ES-I3 (cell line): ENCODE measurements around the gene AHRR.

Experiments
- H3K36me3 ChIP-seq: 2 replicates; pipeline ENCODE4 v1.6.1; 2013; ENCODE audit warnings: mild to moderate bottlenecking, low read length, control low read depth, moderate library complexity; ENCODE audit not compliant: insufficient read depth
- H3K4me1 ChIP-seq: 2 replicates; pipeline ENCODE4 v1.6.1; 2013; ENCODE audit warnings: mild to moderate bottlenecking, control low read depth, low read length; ENCODE audit not compliant: insufficient read depth
- H3K9ac ChIP-seq: 2 replicates; pipeline ENCODE4 v1.6.1; 2013; ENCODE audit warnings: low read depth, mild to moderate bottlenecking, low read length, moderate library complexity
- H3K9me3 ChIP-seq: 2 replicates; pipeline ENCODE4 v1.6.1; 2013; ENCODE audit warnings: mild to moderate bottlenecking, low read length, moderate library complexity; ENCODE audit not compliant: control insufficient read depth, insufficient read depth

AHRR gene

GRCh38 chr5:310941-311434 is 10.5 kb upstream of the AHRR start:
- H3K36me3 ChIP-seq, result no peaks in the 10 kb centered on the region; the same call in 1 of the 2 replicates
- H3K4me1 ChIP-seq, result 0 out of 2 replicates have a peak, but pooled peaks cover 7% of the 10 kb centered on the region
- H3K9me3 ChIP-seq, result no peaks in the 10 kb centered on the region
- no peak overlapping the region for H3K9ac ChIP-seq

- Histone ChIP-seq H3K4me1 (0 out of 2 replicates have a peak, but pooled peaks cover 7% of the 10 kb centered on the region), H3K9ac (no peak overlapping the region), H3K9me3 (no peaks in the 10 kb centered on the region), H3K36me3 (no peaks in the 10 kb centered on the region)
Observed at GRCh38 chr5:311963-312362, 9.6 kb upstream of the AHRR start.

GRCh38 chr5:312845-313244 is 8.7 kb upstream of the AHRR start:
- Histone ChIP-seq H3K9ac (no peak overlapping the region), H3K9me3 (no peaks in the 10 kb centered on the region), H3K36me3 (no peaks in the 10 kb centered on the region), H3K4me1 (peaks cover 7% of the 10 kb centered on the region; the same call in 1 of the 2 replicates)

- H3K4me1 ChIP-seq, result peaks cover 7% of the 10 kb centered on the region; the same call in 1 of the 2 replicates
- no peaks in the 10 kb centered on the region for H3K9me3 ChIP-seq
- H3K9ac ChIP-seq, result no peak overlapping the region
- no peaks in the 10 kb centered on the region for H3K36me3 ChIP-seq
Observed at GRCh38 chr5:313265-313664, 8.2 kb upstream of the AHRR start.

GRCh38 chr5:313806-314376 is 7.6 kb upstream of the AHRR start:
- H3K36me3 ChIP-seq, result no peaks in the 10 kb centered on the region
- H3K9me3 ChIP-seq, result no peaks in the 10 kb centered on the region
- H3K4me1 ChIP-seq, result peaks cover 1% of the 10 kb centered on the region; the same call in 1 of the 2 replicates
- no peak overlapping the region for H3K9ac ChIP-seq

- Histone ChIP-seq H3K9ac (no peak overlapping the region), H3K36me3 (no peaks in the 10 kb centered on the region), H3K9me3 (no peaks in the 10 kb centered on the region), H3K4me1 (no peaks in the 10 kb centered on the region; the same call in 1 of the 2 replicates)
Observed at GRCh38 chr5:314676-315487, 6.6 kb upstream of the AHRR start.

- no peak overlapping the region for H3K9ac ChIP-seq
- H3K4me1 ChIP-seq, result no peaks in the 10 kb centered on the region; the same call in 1 of the 2 replicates
- H3K36me3 ChIP-seq, result no peaks in the 10 kb centered on the region
- no peaks in the 10 kb centered on the region for H3K9me3 ChIP-seq
Observed at GRCh38 chr5:315488-316209, 5.9 kb upstream of the AHRR start.

GRCh38 chr5:316210-317085 is 5.1 kb upstream of the AHRR start:
- Histone ChIP-seq H3K9ac (no peak overlapping the region), H3K36me3 (no peaks in the 10 kb centered on the region), H3K4me1 (no peaks in the 10 kb centered on the region; the same call in 1 of the 2 replicates), H3K9me3 (no peaks in the 10 kb centered on the region)

- no peaks in the 10 kb centered on the region for H3K36me3 ChIP-seq
- H3K9ac ChIP-seq, result no peak overlapping the region
- no peaks in the 10 kb centered on the region for H3K9me3 ChIP-seq
- H3K4me1 ChIP-seq, result no peaks in the 10 kb centered on the region; the same call in 1 of the 2 replicates
Observed at GRCh38 chr5:317086-317811, 4.3 kb upstream of the AHRR start.

- Histone ChIP-seq H3K9ac (no peak overlapping the region), H3K4me1 (no peaks in the 10 kb centered on the region; the same call in 1 of the 2 replicates), H3K36me3 (no peaks in the 10 kb centered on the region), H3K9me3 (no peaks in the 10 kb centered on the region)
Observed at GRCh38 chr5:318341-318897, 3.1 kb upstream of the AHRR start.

- H3K9ac ChIP-seq, result no peak overlapping the region
- no peaks in the 10 kb centered on the region for H3K9me3 ChIP-seq
- H3K36me3 ChIP-seq, result no peaks in the 10 kb centered on the region
- H3K4me1 ChIP-seq, result no peaks in the 10 kb centered on the region; the same call in 1 of the 2 replicates
Observed at GRCh38 chr5:318931-319601, 2.4 kb upstream of the AHRR start.

GRCh38 chr5:320524-321229 is 837 bp upstream of the AHRR start:
- Histone ChIP-seq H3K4me1 (no peaks in the 10 kb centered on the region; the same call in 1 of the 2 replicates), H3K9me3 (no peaks in the 10 kb centered on the region), H3K9ac (peak overlapping the region; percentile 62), H3K36me3 (no peaks in the 10 kb centered on the region)
